H9 (cell line): ENCODE results near the gene CCT3. TPM values are rescaled to one million over a fixed set of nuclear protein-coding genes. Genes with fewer than 3 reads are reported as not detected.

Experiments
- DNase-seq: peaks from one replicate; pipeline ENCODE4 v3.0.0-alpha.2; 2017
- H2AFZ ChIP-seq: one replicate; pipeline ENCODE4 v1.6.1; 2013; ENCODE audit warnings: mild to moderate bottlenecking, low read length, control low read depth, moderate library complexity
- H2AK5ac ChIP-seq: 2 replicates; pipeline ENCODE4 v1.6.1; 2013; ENCODE audit warnings: low read length, control low read depth, mixed read lengths; ENCODE audit not compliant: insufficient read length
- H2BK120ac ChIP-seq: one replicate; pipeline ENCODE4 v1.6.1; 2013; ENCODE audit warnings: low read depth, mild to moderate bottlenecking, low read length, control low read depth, inconsistent platforms; ENCODE audit not compliant: poor library complexity, severe bottlenecking
- H2BK12ac ChIP-seq: 2 replicates; pipeline ENCODE4 v1.6.1; 2013; ENCODE audit warnings: low read length, control low read depth, mixed read lengths, low read depth; ENCODE audit not compliant: insufficient read length
- H2BK15ac ChIP-seq: 2 replicates; pipeline ENCODE4 v1.6.1; 2013; ENCODE audit warnings: low read depth, low read length, control low read depth
- H2BK20ac ChIP-seq: one replicate; pipeline ENCODE4 v1.6.1; 2013; ENCODE audit warnings: low read depth, mild to moderate bottlenecking, low read length, control low read depth, inconsistent platforms; ENCODE audit not compliant: poor library complexity, severe bottlenecking
- H2BK5ac ChIP-seq: 2 replicates; pipeline ENCODE4 v1.6.1; 2013; ENCODE audit warnings: low read length, control low read depth, mixed read lengths; ENCODE audit not compliant: insufficient read length
- H3K14ac ChIP-seq: 2 replicates; pipeline ENCODE4 v1.6.1; 2013; ENCODE audit warnings: low read length, control low read depth; ENCODE audit not compliant: insufficient read depth
- H3K18ac ChIP-seq: 2 replicates; pipeline ENCODE4 v1.6.1; 2013; ENCODE audit warnings: low read depth, mild to moderate bottlenecking, mixed read lengths, low read length, control low read depth; ENCODE audit not compliant: insufficient read length
- H3K23ac ChIP-seq: 2 replicates; pipeline ENCODE4 v1.6.1; 2013; ENCODE audit warnings: low read length, control low read depth, mixed read lengths, low read depth; ENCODE audit not compliant: insufficient read length
- H3K23me2 ChIP-seq: 2 replicates; pipeline ENCODE4 v1.6.1; 2013; ENCODE audit warnings: low read depth, mild to moderate bottlenecking, mixed read lengths, low read length, control low read depth; ENCODE audit not compliant: insufficient read length, poor library complexity, severe bottlenecking
- H3K27ac ChIP-seq: 2 replicates; pipeline ENCODE4 v1.5.1; 2013; ENCODE audit warnings: low read length, control low read depth, mixed read lengths, low read depth; ENCODE audit not compliant: insufficient read length
- H3K27me3 ChIP-seq: 2 replicates; pipeline ENCODE4 v1.6.1; 2013; ENCODE audit warnings: low read length, control low read depth, inconsistent platforms; ENCODE audit not compliant: insufficient read depth
- H3K4ac ChIP-seq: 2 replicates; pipeline ENCODE4 v1.6.1; 2013; ENCODE audit warnings: low read depth, mild to moderate bottlenecking, control low read depth, inconsistent platforms, low read length, moderate library complexity
- H3K4me1 ChIP-seq: 2 replicates; pipeline ENCODE4 v1.6.1; 2013; ENCODE audit warnings: low read length, control low read depth, inconsistent platforms; ENCODE audit not compliant: insufficient read depth
- H3K4me2 ChIP-seq: 2 replicates; pipeline ENCODE4 v1.6.1; 2013; ENCODE audit warnings: low read length, control low read depth, mixed read lengths; ENCODE audit not compliant: insufficient read length, insufficient read depth
- H3K56ac ChIP-seq: 2 replicates; pipeline ENCODE4 v1.6.1; 2013; ENCODE audit warnings: low read depth, mild to moderate bottlenecking, mixed read lengths, low read length, control low read depth; ENCODE audit not compliant: insufficient read length
- H3K79me1 ChIP-seq: 2 replicates; pipeline ENCODE4 v1.6.1; 2013; ENCODE audit warnings: low read depth, mild to moderate bottlenecking, moderate library complexity, low read length, control low read depth, inconsistent platforms; ENCODE audit not compliant: insufficient read depth, poor library complexity, severe bottlenecking
- H3K79me2 ChIP-seq: 2 replicates; pipeline ENCODE4 v1.6.1; 2013; ENCODE audit warnings: low read length, control low read depth, inconsistent platforms; ENCODE audit not compliant: insufficient read depth
- H3K9ac ChIP-seq: 2 replicates; pipeline ENCODE4 v1.6.1; 2013; ENCODE audit warnings: low read length, control low read depth, mixed read lengths; ENCODE audit not compliant: insufficient read length; ENCODE audit errors: extremely low read depth
- H3K9me3 ChIP-seq: one replicate; pipeline ENCODE4 v1.6.1; 2013; ENCODE audit warnings: low read depth, low read length, inconsistent platforms; ENCODE audit not compliant: control insufficient read depth
- H3T11ph ChIP-seq: one replicate; pipeline ENCODE4 v1.6.1; 2013; ENCODE audit warnings: mild to moderate bottlenecking, low read length, control low read depth, inconsistent platforms
- H4K20me1 ChIP-seq: one replicate; pipeline ENCODE4 v1.6.1; 2013; ENCODE audit not compliant: control insufficient read depth, insufficient read length, insufficient read depth
- H4K5ac ChIP-seq: 2 replicates; pipeline ENCODE4 v1.6.1; 2013; ENCODE audit warnings: low read depth, mild to moderate bottlenecking, mixed read lengths, low read length, control low read depth; ENCODE audit not compliant: insufficient read length
- H4K8ac ChIP-seq: replicated peaks from 2 replicates; pipeline ENCODE4 v1.6.1; 2013; ENCODE audit warnings: low read length, control low read depth, mixed read lengths, low read depth; ENCODE audit not compliant: insufficient read length
- H4K91ac ChIP-seq: 2 replicates; pipeline ENCODE4 v1.6.1; 2013; ENCODE audit warnings: low read depth, mild to moderate bottlenecking, moderate library complexity, mixed read lengths, low read length, control low read depth; ENCODE audit not compliant: insufficient read length
- H3K27ac Mint-ChIP-seq, 3 experiments: 2 replicates in 2 of 3; 3 replicates in 1 of 3; pipeline ENCODE4 v1.8.0; 2020 to 2021; ENCODE audit warnings: mixed read lengths in 3 of 3, mild to moderate bottlenecking in 1 of 3, moderate library complexity in 1 of 3
- H3K27me3 Mint-ChIP-seq: 2 replicates; pipeline ENCODE4 v1.8.0; 2021; ENCODE audit warnings: low read depth, mild to moderate bottlenecking, moderate library complexity, mixed read lengths
- H3K36me3 Mint-ChIP-seq, 3 experiments: 2 replicates in 2 of 3; 3 replicates in 1 of 3; pipeline ENCODE4 v1.8.0; 2020 to 2021; ENCODE audit warnings: low read depth in 3 of 3, mixed read lengths in 3 of 3; ENCODE audit not compliant: insufficient read depth in 1 of 3
- H3K4me1 Mint-ChIP-seq, 2 experiments: 2 replicates each; pipeline ENCODE4 v1.8.0; 2020; ENCODE audit warnings: mixed read lengths in 2 of 2
- H3K4me3 Mint-ChIP-seq, 2 experiments: 2 replicates in 1 of 2; 3 replicates in 1 of 2; pipeline ENCODE4 v1.8.0; 2020 to 2021; ENCODE audit warnings: mild to moderate bottlenecking in 2 of 2, mixed read lengths in 2 of 2, moderate library complexity in 1 of 2
- H3K9me3 Mint-ChIP-seq, 2 experiments: 2 replicates in 1 of 2; 3 replicates in 1 of 2; pipeline ENCODE4 v1.8.0; 2020; ENCODE audit warnings: mild to moderate bottlenecking in 2 of 2, mixed read lengths in 2 of 2, moderate library complexity in 1 of 2
- WGBS: extraction: QIAGEN DNeasy Blood & Tissue Kit; methylation state at CpG from one replicate; pipeline ENCODE4 v1.1.7; 2013; ENCODE audit warnings: missing lambda C conversion rate, low lambda C conversion rate, mixed read lengths; ENCODE audit not compliant: insufficient read length; ENCODE audit errors: extremely low coverage; 5-methylcytosine and 5-hydroxymethylcytosine counted together
- total RNA-seq: library from RNA; stranded (reverse); gene quantifications from 2 replicates; pipeline ENCODE4 v1.2.1, GENCODE V29; 2021
- TF ChIP-seq, protein P1 (sequence below): fragments of 200-600 bp; sonication (generic); conservative IDR thresholded peaks from 3 replicates; pipeline ENCODE4 v1.8.0; 2021; ENCODE audit warnings: antibody characterized with exemption, mild to moderate bottlenecking

CCT3 gene
- total RNA-seq, 1 experiment from 2014 or later: 524 TPM

DNA sequence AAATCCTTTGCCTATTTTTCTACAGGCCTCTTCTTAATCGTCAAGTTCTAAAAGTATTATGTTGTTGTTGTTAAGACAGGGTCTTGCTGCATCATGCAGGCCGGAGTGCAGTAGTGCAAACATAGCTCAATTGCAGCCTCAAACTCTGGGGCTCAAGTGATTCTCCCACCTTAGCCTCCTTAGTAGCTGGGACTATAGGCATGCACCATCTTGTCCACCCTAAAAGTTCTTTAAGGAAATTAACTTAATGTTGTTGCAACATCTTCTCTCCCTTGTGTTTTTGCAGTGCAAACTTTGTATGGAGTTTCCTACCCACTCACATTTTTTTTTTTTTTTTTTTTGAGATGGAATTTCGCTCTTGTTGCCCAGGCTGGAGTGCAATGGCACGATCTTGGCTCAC, 34.9 kb downstream of the CCT3 start:
- Histone ChIP-seq H2BK12ac (no peak overlapping the region), H2BK15ac (no peak overlapping the region), H3K23ac (no peak overlapping the region), H3K27ac (no peak overlapping the region), H3K18ac (no peak overlapping the region), H3T11ph (no peak overlapping the region), H2AK5ac (no peak overlapping the region), H2BK20ac (no peak overlapping the region), H3K9me3 (no peaks in the 10 kb centered on the region), H4K91ac (no peak overlapping the region), H3K27me3 (no peaks in the 10 kb centered on the region), H4K5ac (no peak overlapping the region), H3K79me2 (no peaks in the 10 kb centered on the region), H3K9ac (no peak overlapping the region), H2BK120ac (no peak overlapping the region), H3K4me1 (no peaks in the 10 kb centered on the region), H3K4me2 (no peak overlapping the region), H2AFZ (no peak overlapping the region), H2BK5ac (no peak overlapping the region), H3K23me2 (no peaks in the 10 kb centered on the region), H3K56ac (no peak overlapping the region), H4K20me1 (no peaks in the 10 kb centered on the region), H4K8ac (no peak overlapping the region), H3K4ac (no peak overlapping the region), H3K14ac (no peak overlapping the region), H3K79me1 (no peaks in the 10 kb centered on the region)
- Mint-ChIP-seq H3K27me3 (peaks cover 2% of the 10 kb centered on the region), H3K27ac (no peak overlapping the region), H3K4me1 (peaks cover 2% of the 10 kb centered on the region in 2 experiments; a peak in 1 of 4 replicates), H3K36me3 (peaks cover 6 to 38% (median 20%) of the 10 kb centered on the region in 3 experiments; a peak in 6 of 7 replicates), H3K9me3 (no peaks in the 10 kb centered on the region; a peak in 1 of 5 replicates), H3K4me3 (no peak overlapping the region)
- no peak for DNase-seq
- TF ChIP-seq, protein P1, sequence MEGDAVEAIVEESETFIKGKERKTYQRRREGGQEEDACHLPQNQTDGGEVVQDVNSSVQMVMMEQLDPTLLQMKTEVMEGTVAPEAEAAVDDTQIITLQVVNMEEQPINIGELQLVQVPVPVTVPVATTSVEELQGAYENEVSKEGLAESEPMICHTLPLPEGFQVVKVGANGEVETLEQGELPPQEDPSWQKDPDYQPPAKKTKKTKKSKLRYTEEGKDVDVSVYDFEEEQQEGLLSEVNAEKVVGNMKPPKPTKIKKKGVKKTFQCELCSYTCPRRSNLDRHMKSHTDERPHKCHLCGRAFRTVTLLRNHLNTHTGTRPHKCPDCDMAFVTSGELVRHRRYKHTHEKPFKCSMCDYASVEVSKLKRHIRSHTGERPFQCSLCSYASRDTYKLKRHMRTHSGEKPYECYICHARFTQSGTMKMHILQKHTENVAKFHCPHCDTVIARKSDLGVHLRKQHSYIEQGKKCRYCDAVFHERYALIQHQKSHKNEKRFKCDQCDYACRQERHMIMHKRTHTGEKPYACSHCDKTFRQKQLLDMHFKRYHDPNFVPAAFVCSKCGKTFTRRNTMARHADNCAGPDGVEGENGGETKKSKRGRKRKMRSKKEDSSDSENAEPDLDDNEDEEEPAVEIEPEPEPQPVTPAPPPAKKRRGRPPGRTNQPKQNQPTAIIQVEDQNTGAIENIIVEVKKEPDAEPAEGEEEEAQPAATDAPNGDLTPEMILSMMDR: no peak
- WGBS: no CpG with 5 or more reads among the region's 4 CpGs
